Measurements from ENCODE around the gene GLS. TPM values are rescaled to one million over a fixed set of nuclear protein-coding genes. Genes with fewer than 3 reads are reported as not detected.

The GLS gene
- total and polyA plus RNA-seq, 2 of the 13 experiments (the other 11 are each of a cell fraction or from before 2014, with no cell fraction given): 78.6 to 183 TPM

- TF ChIP-seq FOSL1 (CRISPR knock-in tag; IDR thresholded peaks at IDR 0.05; ENCODE audit: borderline replicate concordance) (0 out of 2 replicates have a peak, but pooled peaks have one; percentile 16), FOXP1 (IDR thresholded peaks at IDR 0.05) (no peak), FOXP1 (CRISPR knock-in tag; IDR thresholded peaks at IDR 0.05) (peak; percentile 70; the same call in 1 of the 2 replicates), ZBTB21 (CRISPR knock-in tag; IDR thresholded peaks at IDR 0.05) (peak; percentile 6; the same call in 1 of the 2 replicates), ZNF878 (CRISPR knock-in tag; IDR thresholded peaks at IDR 0.05) (peak; percentile 98), GFI1 (CRISPR knock-in tag; IDR thresholded peaks at IDR 0.05; ENCODE audit: borderline replicate concordance) (peak; percentile 88), CBX2 (IDR thresholded peaks at IDR 0.05; ENCODE audit: low read depth, low read length) (0 out of 2 replicates have a peak, but pooled peaks have one; percentile 37), CBX2 (CRISPR knock-in tag; IDR thresholded peaks at IDR 0.05; ENCODE audit: low read depth) (peak; percentile 96), TCF12 (IDR thresholded peaks at IDR 0.05) (no peak), TCF12 (CRISPR knock-in tag; IDR thresholded peaks at IDR 0.05) (peak; percentile 86), MAFF (IDR thresholded peaks at IDR 0.05; ENCODE audit: low read depth, low read length) (peak; percentile 1; the same call in 1 of the 2 replicates), HNRNPK (IDR thresholded peaks at IDR 0.05; ENCODE audit: low read depth, low read length, poor library complexity, severe bottlenecking) (peak; percentile 93), SRSF4 (IDR thresholded peaks at IDR 0.05; ENCODE audit: low read depth, low read length, poor library complexity, severe bottlenecking) (no peak), TSC22D2 (CRISPR knock-in tag; IDR thresholded peaks at IDR 0.05; ENCODE audit: borderline replicate concordance) (peak; percentile 90; the same call in 1 of the 2 replicates), CCAR2 (optimal IDR thresholded peaks at IDR 0.05; ENCODE audit: low read depth, low read length) (peak; percentile 70), ZNF747 (CRISPR knock-in tag; IDR thresholded peaks at IDR 0.05; ENCODE audit: borderline replicate concordance) (0 out of 2 replicates have a peak, but pooled peaks have one; percentile 77), ISL2 (CRISPR knock-in tag; IDR thresholded peaks at IDR 0.05) (peak; percentile 95), NFYB (CRISPR knock-in tag; IDR thresholded peaks at IDR 0.05) (peak; percentile 94), ZNF224 (CRISPR knock-in tag; IDR thresholded peaks at IDR 0.05) (peak; percentile 31; the same call in 1 of the 2 replicates)
- TF ChIP-seq, protein P1, sequence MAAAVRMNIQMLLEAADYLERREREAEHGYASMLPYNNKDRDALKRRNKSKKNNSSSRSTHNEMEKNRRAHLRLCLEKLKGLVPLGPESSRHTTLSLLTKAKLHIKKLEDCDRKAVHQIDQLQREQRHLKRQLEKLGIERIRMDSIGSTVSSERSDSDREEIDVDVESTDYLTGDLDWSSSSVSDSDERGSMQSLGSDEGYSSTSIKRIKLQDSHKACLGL (CRISPR knock-in tag; IDR thresholded peaks at IDR 0.05): peak; percentile 91
- TF ChIP-seq, protein P2, sequence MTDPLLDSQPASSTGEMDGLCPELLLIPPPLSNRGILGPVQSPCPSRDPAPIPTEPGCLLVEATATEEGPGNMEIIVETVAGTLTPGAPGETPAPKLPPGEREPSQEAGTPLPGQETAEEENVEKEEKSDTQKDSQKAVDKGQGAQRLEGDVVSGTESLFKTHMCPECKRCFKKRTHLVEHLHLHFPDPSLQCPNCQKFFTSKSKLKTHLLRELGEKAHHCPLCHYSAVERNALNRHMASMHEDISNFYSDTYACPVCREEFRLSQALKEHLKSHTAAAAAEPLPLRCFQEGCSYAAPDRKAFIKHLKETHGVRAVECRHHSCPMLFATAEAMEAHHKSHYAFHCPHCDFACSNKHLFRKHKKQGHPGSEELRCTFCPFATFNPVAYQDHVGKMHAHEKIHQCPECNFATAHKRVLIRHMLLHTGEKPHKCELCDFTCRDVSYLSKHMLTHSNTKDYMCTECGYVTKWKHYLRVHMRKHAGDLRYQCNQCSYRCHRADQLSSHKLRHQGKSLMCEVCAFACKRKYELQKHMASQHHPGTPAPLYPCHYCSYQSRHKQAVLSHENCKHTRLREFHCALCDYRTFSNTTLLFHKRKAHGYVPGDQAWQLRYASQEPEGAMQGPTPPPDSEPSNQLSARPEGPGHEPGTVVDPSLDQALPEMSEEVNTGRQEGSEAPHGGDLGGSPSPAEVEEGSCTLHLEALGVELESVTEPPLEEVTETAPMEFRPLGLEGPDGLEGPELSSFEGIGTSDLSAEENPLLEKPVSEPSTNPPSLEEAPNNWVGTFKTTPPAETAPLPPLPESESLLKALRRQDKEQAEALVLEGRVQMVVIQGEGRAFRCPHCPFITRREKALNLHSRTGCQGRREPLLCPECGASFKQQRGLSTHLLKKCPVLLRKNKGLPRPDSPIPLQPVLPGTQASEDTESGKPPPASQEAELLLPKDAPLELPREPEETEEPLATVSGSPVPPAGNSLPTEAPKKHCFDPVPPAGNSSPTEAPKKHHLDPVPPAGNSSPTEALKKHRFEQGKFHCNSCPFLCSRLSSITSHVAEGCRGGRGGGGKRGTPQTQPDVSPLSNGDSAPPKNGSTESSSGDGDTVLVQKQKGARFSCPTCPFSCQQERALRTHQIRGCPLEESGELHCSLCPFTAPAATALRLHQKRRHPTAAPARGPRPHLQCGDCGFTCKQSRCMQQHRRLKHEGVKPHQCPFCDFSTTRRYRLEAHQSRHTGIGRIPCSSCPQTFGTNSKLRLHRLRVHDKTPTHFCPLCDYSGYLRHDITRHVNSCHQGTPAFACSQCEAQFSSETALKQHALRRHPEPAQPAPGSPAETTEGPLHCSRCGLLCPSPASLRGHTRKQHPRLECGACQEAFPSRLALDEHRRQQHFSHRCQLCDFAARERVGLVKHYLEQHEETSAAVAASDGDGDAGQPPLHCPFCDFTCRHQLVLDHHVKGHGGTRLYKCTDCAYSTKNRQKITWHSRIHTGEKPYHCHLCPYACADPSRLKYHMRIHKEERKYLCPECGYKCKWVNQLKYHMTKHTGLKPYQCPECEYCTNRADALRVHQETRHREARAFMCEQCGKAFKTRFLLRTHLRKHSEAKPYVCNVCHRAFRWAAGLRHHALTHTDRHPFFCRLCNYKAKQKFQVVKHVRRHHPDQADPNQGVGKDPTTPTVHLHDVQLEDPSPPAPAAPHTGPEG (CRISPR knock-in tag; IDR thresholded peaks at IDR 0.05): peak; percentile 72
- TF ChIP-seq, protein P3, sequence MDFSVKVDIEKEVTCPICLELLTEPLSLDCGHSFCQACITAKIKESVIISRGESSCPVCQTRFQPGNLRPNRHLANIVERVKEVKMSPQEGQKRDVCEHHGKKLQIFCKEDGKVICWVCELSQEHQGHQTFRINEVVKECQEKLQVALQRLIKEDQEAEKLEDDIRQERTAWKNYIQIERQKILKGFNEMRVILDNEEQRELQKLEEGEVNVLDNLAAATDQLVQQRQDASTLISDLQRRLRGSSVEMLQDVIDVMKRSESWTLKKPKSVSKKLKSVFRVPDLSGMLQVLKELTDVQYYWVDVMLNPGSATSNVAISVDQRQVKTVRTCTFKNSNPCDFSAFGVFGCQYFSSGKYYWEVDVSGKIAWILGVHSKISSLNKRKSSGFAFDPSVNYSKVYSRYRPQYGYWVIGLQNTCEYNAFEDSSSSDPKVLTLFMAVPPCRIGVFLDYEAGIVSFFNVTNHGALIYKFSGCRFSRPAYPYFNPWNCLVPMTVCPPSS (IDR thresholded peaks at IDR 0.05): no peak
- TF ChIP-seq, protein P4, sequence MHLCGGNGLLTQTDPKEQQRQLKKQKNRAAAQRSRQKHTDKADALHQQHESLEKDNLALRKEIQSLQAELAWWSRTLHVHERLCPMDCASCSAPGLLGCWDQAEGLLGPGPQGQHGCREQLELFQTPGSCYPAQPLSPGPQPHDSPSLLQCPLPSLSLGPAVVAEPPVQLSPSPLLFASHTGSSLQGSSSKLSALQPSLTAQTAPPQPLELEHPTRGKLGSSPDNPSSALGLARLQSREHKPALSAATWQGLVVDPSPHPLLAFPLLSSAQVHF (CRISPR knock-in tag; IDR thresholded peaks at IDR 0.05): no peak; the same call in 1 of the 2 replicates
Observed at GRCh38 chr2:191013932-191014652, 133.5 kb downstream of the GLS start, which contains the start of gene STAT1 (continued).

All from HepG2 (cell line).